Kidney (tissue), 14 donors: ENCODE data around the gene LENEP. TPM values are rescaled to one million over a fixed set of nuclear protein-coding genes. Genes with fewer than 3 reads are reported as not detected.

Source experiments
- DNase-seq, 5 donors: peaks; one replicate each; pipeline ENCODE4 v3.0.0-alpha.2; 2013 to 2020
- FAIRE-seq: peaks from 2 replicates; lab custom pipeline; 2012; peaks lifted over from hg19 to GRCh38; lab: Jason Lieb, UNC
- H3K27ac ChIP-seq, 2 donors: one replicate each; pipeline ENCODE4 v1.7.0; 2013; ENCODE audit warnings: low read depth in 2 of 2, low read length in 2 of 2, inconsistent platforms in 1 of 2
- H3K27me3 ChIP-seq: one replicate; pipeline ENCODE4 v1.7.1; 2013; ENCODE audit warnings: low read length, inconsistent platforms; ENCODE audit not compliant: control insufficient read depth, insufficient read depth
- H3K36me3 ChIP-seq, 3 donors: one replicate each; pipeline versions ENCODE4 v1.7.0 to v1.7.1; 2013; ENCODE audit warnings: low read length in 3 of 3, control low read depth in 1 of 3, inconsistent platforms in 1 of 3; ENCODE audit not compliant: insufficient read depth in 3 of 3, control insufficient read depth in 2 of 3
- H3K4me1 ChIP-seq, 3 donors: one replicate each; pipeline versions ENCODE4 v1.7.0 to v1.7.1; 2013; ENCODE audit warnings: low read length in 3 of 3, inconsistent platforms in 1 of 3, low read depth in 1 of 3; ENCODE audit not compliant: control insufficient read depth in 2 of 3, insufficient read depth in 2 of 3
- H3K4me3 ChIP-seq, 3 donors: one replicate each; pipeline versions ENCODE4 v1.7.0 to v1.8.1; 2013; ENCODE audit warnings: low read length in 3 of 3, control low read depth in 1 of 3, inconsistent platforms in 1 of 3
- H3K9ac ChIP-seq, 3 donors: one replicate each; pipeline versions ENCODE4 v1.7.0 to v1.7.1; 2013; ENCODE audit warnings: low read length in 3 of 3, control low read depth in 1 of 3, inconsistent platforms in 1 of 3
- H3K9me3 ChIP-seq, 3 donors: one replicate each; pipeline versions ENCODE4 v1.7.0 to v1.7.1; 2013; ENCODE audit warnings: low read length in 3 of 3, control low read depth in 1 of 3, inconsistent platforms in 1 of 3; ENCODE audit not compliant: control insufficient read depth in 2 of 3, insufficient read depth in 1 of 3
- CTCF ChIP-seq: IDR thresholded peaks from 3 replicates; pipeline ENCODE4 v1.5.1; 2012; ENCODE audit warnings: mild to moderate bottlenecking, moderate library complexity, borderline replicate concordance; ENCODE audit not compliant: insufficient read depth; ENCODE audit errors: extremely low read depth
- intact Hi-C: fragments of 100-400 bp; cut with DNase I; formaldehyde crosslinking; loops from one replicate; pipeline ENCODE4 v1.11.1; 2022
- polyA plus RNA-seq: library from polyadenylated mRNA; stranded (reverse); fragments of 350-450 nt; fragmentation: Illumina TruSeq; extraction: RNeasy Lipid Tissue Mini Kit (QIAGEN cat#74804); gene quantifications from one replicate; pipeline ENCODE4 v1.2.3, GENCODE V29; 2014; ENCODE audit warnings: low read depth, low replicate concordance; ENCODE audit not compliant: insufficient read depth
- total RNA-seq: library from RNA; stranded (reverse); fragmentation: NEBNext Ultra II Directional; extraction: Animal tissue kit (Norgen Biotek cat#: 25700); gene quantifications from one replicate; pipeline ENCODE4 v1.2.1, GENCODE V29; 2021
- donor health status: control.
- donor health status: control.
- donor health status: control.
- donor health status: control.
- donor health status: control.
- donor health status: DM: yes; HTN: yes; CAD: no.
- donor health status: Normal renal cell carcinoma (clear cell type).

The LENEP gene
- total and polyA plus RNA-seq, 2 donors from 2014 or later = not detected

- no peaks in the 10 kb centered on the region for H3K36me3 ChIP-seq
- peak in 2 of 5 donors; percentile 67 to 69 for DNase-seq
- no peaks in the 10 kb centered on the region for H3K9me3 ChIP-seq
- H3K9ac ChIP-seq = peak overlapping the region in 2 of 3 donors; percentile 32 to 58
- peak overlapping the region in 2 of 3 donors; percentile 37 to 42 for H3K4me3 ChIP-seq
- H3K27me3 ChIP-seq = no peaks in the 10 kb centered on the region
- intact Hi-C loops = no loop called here
- peak overlapping the region in 1 of 2 donors; percentile 83 for H3K27ac ChIP-seq
- peaks cover 0 to 22% (median 4%) of the 10 kb centered on the region in 3 donors for H3K4me1 ChIP-seq
- no peak for TF ChIP-seq CTCF
- no peak for FAIRE-seq
Observed at GRCh38 chr1:155017946-155018316, 24.5 kb downstream of the LENEP start.

DNA sequence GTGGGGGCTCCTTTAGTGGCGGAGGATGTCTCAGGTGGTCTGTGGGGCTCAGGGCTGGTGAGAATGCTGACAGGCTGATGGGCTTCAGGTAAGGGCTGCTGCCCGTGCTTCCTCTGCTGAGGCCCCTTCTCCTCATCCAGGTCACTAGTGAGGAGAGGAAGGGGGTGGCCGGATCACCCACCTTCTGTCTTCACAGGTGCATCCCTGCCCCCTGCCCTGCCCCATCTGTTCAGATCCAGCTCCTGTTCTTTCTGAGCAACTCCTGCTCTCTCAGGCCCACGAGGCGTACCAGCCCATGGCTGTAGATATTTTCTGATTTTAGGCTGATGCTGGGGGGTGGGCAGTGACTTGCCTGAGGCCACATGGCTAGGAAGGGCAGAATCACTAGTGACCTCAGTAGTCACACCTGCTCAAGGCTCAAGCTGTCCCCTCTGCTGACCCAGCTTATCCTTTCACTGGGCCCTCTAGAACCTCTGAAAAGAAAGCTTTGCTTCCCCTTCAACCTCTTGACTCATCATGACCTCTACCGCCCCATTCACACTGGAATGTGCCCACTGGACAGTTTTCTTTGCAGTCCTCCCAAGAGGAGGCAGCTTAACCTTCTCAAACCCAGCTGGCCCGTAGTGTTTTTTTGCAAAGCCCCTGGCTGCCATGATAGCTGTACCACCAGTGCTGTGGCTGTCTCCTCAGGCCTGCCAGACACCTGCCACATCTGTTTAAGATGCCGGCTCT, 25.4 kb downstream of the LENEP start:
- intact Hi-C loops = no loop called here

GRCh38 chr1:155019377-155020245, 26.2 kb downstream of the LENEP start:
- no peaks in the 10 kb centered on the region for H3K27me3 ChIP-seq
- DNase-seq (peak in 1 of 5 donors; percentile 61), FAIRE-seq (no peak)
- H3K4me1 ChIP-seq = peaks cover 0 to 16% (median 4%) of the 10 kb centered on the region in 3 donors
- no peak for TF ChIP-seq CTCF
- H3K9me3 ChIP-seq = no peaks in the 10 kb centered on the region
- H3K36me3 ChIP-seq = no peaks in the 10 kb centered on the region
- intact Hi-C loops = no loop called here
- H3K27ac ChIP-seq = no peak overlapping the region
- H3K4me3 ChIP-seq = no peak overlapping the region
- no peak overlapping the region for H3K9ac ChIP-seq

More for the DNA sequence above, 25.4 kb downstream of the LENEP start:
- TF ChIP-seq CTCF = no peak
- Histone ChIP-seq H3K4me1 (peaks cover 0 to 17% (median 4%) of the 10 kb centered on the region in 3 donors), H3K27me3 (no peaks in the 10 kb centered on the region), H3K4me3 (no peak overlapping the region), H3K27ac (no peak overlapping the region), H3K9ac (no peak overlapping the region), H3K36me3 (no peaks in the 10 kb centered on the region), H3K9me3 (no peaks in the 10 kb centered on the region)
- DNase-seq = peak in 1 of 5 donors; percentile 67
- FAIRE-seq = no peak
